Measurements from ENCODE around the gene DNAJC22.

Gene DNAJC22

DNA sequence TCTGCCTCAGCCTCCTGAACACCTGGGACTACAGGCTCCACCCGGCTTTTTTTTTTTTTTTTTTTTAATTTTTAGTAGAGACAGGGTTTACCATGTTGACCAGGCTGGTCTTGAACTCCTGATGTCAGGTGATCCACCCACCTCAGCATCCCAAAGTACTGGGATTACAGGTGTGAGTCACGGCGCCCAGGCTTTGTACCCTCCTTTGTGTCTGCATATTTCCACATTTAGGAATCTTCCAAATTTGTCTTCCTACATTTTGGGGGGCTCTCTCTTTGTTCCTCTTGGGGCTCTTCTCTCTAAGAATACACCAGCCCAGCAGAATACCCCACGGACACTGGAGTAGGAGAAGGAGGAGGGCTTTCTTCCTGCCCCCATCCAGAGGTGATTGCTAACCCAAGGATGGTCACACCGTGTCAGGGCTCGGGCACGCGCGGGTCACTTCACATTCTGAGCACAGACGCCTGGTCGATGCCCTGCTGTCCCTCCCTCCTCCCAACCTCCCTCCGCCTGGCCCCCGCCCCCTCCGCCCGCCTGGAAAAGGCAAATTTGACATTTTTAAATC lies 2.1 kb upstream of the DNAJC22 start:
- no peak for FAIRE-seq
- DNase-seq (ENCODE audit: low spot score), result no peak

- FAIRE-seq, result no peak
Measured at GRCh38 chr12:49345051-49345824, 1.4 kb upstream of the DNAJC22 start.

GRCh38 chr12:49345825-49346658 lies 646 bp upstream of the DNAJC22 start:
- FAIRE-seq (no peak), DNase-seq (ENCODE audit: low spot score) (no peak)

More at GRCh38 chr12:49345051-49345824, 1.4 kb upstream of the DNAJC22 start:
- no peak for DNase-seq (ENCODE audit: low spot score)

DNA sequence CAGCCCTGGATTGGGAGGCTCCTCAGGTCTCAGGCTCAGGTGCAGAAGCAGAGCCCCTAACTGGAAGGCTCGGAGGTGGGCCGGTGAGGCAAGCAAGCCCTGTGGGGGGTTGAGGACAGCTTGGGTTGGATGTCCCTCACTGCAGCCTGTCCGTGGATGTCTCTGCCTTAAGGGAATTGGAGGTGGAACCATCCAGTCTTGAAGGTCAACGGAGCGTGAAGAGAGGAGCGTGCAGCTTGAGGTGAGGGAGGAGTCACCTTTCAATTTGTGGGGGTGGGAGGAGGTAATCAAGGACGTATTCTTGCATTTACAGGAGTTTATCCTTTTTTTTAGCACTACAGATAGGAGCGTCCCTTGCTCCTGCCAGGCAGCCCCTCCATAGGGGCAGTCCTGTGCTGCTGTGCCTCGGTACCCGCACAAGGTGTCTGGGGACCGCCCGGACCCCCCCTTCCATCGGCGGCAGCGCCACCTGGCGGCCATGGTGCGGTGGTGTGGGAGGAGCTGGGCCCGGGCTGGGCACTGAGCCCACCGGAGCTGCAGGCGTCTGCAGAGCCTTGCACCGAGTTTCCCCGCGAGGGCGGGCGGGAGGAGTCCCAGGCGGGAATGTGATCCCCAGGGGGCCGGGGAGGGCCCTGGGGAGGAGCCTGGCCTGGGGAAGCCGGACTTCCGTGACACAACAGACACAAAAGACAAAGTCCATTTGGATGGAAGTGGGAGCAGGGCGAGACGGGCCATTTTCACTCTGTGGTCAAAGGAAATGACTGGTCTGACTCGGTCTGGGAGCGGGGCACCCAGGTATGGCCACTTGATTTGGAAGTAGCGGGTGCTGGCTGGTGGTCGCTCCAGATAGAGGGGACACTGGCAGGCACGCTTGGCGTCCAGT lies 864 bp downstream of the DNAJC22 start:
- FAIRE-seq, result no peak
- peak; percentile 97 for DNase-seq (ENCODE audit: low spot score)

GRCh38 chr12:49348781-49349180 lies 2.1 kb downstream of the DNAJC22 start:
- DNase-seq (ENCODE audit: low spot score), result no peak
- FAIRE-seq, result no peak

- no peak for DNase-seq (ENCODE audit: low spot score)
- no peak for FAIRE-seq
Measured at GRCh38 chr12:49349266-49349665, 2.6 kb downstream of the DNAJC22 start.

DNA sequence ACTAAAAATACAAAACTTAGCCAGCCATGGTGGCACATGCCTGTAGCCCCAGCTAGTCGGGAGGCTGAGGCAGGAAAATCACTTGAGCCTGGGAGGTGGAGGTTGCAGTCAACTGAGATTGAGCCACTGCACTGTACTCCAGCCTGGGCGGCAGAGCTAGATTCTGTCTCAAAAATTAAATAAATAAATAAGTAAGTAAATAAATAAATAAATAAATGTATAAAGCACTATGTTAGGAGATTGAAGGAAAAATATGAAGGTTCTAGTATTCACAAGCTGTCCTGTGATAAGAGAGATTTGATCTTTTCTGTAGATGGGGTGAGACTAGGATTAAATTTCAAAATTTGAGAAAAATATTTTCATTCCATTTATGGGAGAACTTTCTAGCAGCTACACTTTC lies 5.7 kb downstream of the DNAJC22 start:
- no peak for FAIRE-seq
- DNase-seq (ENCODE audit: low spot score), result no peak

GRCh38 chr12:49355913-49356312 lies 9.2 kb downstream of the DNAJC22 start:
- DNase-seq (ENCODE audit: low spot score) (no peak), FAIRE-seq (no peak)

DNA sequence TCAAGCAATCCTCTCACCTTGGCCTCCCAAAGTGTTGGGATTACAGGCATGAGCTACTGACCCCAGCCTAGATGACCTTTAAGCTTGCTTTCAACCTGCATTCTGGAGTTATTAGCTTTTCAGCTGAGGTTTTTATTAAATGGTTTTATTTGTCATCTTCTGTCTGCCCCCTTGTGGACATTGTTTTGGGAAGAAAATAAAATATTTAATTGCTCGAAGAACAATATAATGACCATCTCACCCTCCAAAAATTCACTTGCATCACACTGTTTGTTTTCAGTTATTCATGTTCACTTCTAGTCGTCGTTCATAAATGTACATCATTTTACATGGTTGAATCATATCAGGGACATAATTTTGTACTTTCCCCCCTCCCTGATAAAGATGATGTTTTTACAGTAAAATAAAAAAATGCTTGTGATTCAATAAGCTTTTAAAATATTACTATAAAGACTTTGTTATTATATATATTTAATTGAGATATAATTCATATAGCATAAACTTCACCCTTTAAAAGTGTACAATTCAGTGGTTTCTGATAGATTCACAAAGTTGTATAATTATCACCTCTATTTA lies 10.5 kb downstream of the DNAJC22 start:
- FAIRE-seq (no peak), DNase-seq (ENCODE audit: low spot score) (no peak)

DNA sequence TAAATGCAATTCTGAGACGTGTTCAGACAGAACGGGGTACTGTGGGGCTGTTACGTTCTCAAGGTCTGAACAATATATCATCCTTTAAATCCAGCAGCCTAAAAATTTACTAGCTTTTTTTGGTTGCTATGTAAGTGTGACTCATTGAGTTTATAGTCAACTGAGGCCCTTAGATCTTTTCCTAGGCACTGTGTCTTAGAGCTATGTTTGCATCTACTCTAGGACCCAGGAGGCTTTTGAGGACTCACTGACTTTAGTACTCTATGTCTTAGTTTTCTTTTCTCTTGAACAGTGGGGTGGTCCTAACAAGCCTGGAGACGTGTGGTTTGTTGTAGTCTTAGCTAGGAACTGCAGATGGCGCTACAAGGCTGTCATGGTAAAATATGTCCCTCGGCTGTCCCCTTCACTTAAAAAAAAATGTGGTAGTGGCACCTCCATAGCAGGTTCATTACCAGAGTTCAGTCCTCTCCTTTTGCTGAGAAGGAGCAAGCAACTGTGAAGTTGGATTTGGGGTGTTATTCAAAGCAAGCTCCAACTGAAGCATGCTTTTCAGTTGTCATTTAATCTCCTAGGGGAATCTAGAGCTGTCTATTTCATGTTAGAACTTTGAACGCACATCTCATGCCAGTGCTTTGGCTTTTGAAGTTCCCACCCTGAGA lies 11.9 kb downstream of the DNAJC22 start:
- DNase-seq (ENCODE audit: low spot score), result peak; percentile 69
- FAIRE-seq, result no peak

- DNase-seq (ENCODE audit: low spot score), result no peak
Measured at GRCh38 chr12:49359671-49360070, 13.0 kb downstream of the DNAJC22 start.

DNA sequence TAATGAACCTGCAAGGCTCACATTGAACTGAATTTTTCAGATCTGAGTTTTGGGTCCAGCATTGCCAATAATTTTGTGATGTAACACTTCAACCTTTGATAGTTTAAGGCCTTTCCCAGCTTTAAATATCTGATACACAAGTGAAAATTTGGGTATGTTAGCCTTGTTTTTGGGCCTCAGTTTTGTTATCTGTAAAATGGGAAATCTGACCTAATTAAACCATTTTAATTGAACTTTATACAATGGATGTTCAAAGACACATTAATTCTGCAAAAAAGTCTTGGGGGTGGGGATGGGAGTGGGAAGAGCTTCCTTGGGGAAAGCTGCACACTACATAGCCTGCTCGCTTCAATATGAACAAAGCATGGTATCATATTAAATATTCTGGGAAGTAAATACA lies 15.4 kb downstream of the DNAJC22 start:
- FAIRE-seq, result no peak

More at GRCh38 chr12:49359671-49360070, 13.0 kb downstream of the DNAJC22 start:
- no peak for FAIRE-seq

GRCh38 chr12:49364989-49365388 lies 18.3 kb downstream of the DNAJC22 start:
- no peak for DNase-seq (ENCODE audit: low spot score)

More for the DNA sequence above, 15.4 kb downstream of the DNAJC22 start:
- DNase-seq (ENCODE audit: low spot score), result no peak

DNA sequence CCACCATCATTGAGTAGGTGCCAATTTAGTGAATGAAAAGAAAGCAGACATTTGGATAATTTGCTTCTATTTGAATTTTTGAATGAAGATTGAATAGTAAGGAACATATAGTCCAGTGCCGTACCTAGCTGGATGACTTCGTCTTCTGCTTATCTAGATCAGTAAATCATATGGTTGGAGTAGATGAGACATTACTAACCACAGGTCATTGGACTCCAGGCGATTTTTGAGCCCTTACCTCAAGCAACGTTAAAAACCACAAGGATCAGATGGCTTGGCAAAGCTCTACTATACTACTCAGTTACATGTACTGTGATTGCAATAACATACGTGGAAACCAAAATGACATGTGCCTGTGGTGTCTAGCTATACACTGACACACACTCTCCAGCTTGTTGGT lies 18.9 kb downstream of the DNAJC22 start:
- no peak for DNase-seq (ENCODE audit: low spot score)
- FAIRE-seq, result no peak

More at GRCh38 chr12:49364989-49365388, 18.3 kb downstream of the DNAJC22 start:
- no peak for FAIRE-seq

GRCh38 chr12:49366096-49366651 lies 19.5 kb downstream of the DNAJC22 start:
- DNase-seq (ENCODE audit: low spot score) (no peak), FAIRE-seq (no peak)

- peak; percentile 71 for FAIRE-seq
- DNase-seq (ENCODE audit: low spot score), result peak; percentile 98
Measured at GRCh38 chr12:49366652-49367380, 20.1 kb downstream of the DNAJC22 start.

- FAIRE-seq (no peak), DNase-seq (ENCODE audit: low spot score) (peak; percentile 54)
Measured at GRCh38 chr12:49367381-49368239, 20.9 kb downstream of the DNAJC22 start, which contains the start of gene SPATS2. SPATS2 (plus strand) TSS chr12:49367462; CDS start chr12:49461013, 93,551 bp downstream.

DNA sequence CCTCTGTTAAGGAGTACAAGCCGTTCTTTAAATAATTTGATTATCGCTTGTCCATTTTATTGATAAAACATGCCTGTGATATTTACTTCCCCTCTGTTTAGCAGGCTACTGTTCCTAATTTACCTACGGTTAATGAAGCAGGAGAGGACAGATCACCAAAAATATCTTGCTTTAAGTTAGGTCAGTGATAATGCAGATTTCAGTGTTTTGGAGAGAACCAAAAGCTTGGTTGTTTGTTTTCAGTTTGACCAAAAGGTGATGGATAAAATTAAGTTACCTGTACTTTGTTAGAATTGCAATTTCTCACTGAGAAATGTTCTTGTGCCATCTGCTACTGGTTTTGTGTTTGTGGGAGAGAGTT lies 21.5 kb downstream of the DNAJC22 start:
- no peak for DNase-seq (ENCODE audit: low spot score)
- FAIRE-seq, result no peak
